HG02870 (cell line): ENCODE results near the gene COLGALT1.

Source experiments
- ATAC-seq: cut with Tn5 transposase; IDR thresholded peaks from one replicate; pipeline ENCODE4 v1.9.1; 2021; ENCODE audit warnings: mild to moderate bottlenecking, moderate library complexity; ENCODE audit not compliant: unreplicated experiment

The COLGALT1 gene

GRCh38 chr19:17617807-17618192 lies 62.4 kb downstream of the COLGALT1 start:
- ATAC-seq = no peak

- no peak for ATAC-seq
Measured at GRCh38 chr19:17618281-17618903, 62.9 kb downstream of the COLGALT1 start.

GRCh38 chr19:17618936-17619335 lies 63.5 kb downstream of the COLGALT1 start:
- ATAC-seq = no peak

GRCh38 chr19:17620696-17621095 lies 65.2 kb downstream of the COLGALT1 start:
- ATAC-seq = no peak

- ATAC-seq = no peak
Measured at GRCh38 chr19:17623224-17623935, 67.9 kb downstream of the COLGALT1 start.

- no peak for ATAC-seq
Measured at GRCh38 chr19:17624314-17624991, 69.0 kb downstream of the COLGALT1 start.

GRCh38 chr19:17625043-17625442 lies 69.6 kb downstream of the COLGALT1 start:
- ATAC-seq = no peak

- no peak for ATAC-seq
Measured at GRCh38 chr19:17625980-17626379, 70.5 kb downstream of the COLGALT1 start.

GRCh38 chr19:17626456-17627015 lies 71.1 kb downstream of the COLGALT1 start:
- ATAC-seq = no peak

- ATAC-seq = no peak
Measured at GRCh38 chr19:17627161-17627560, 71.7 kb downstream of the COLGALT1 start.

- no peak for ATAC-seq
Measured at GRCh38 chr19:17627921-17628320, 72.5 kb downstream of the COLGALT1 start.

- ATAC-seq = no peak
Measured at GRCh38 chr19:17629760-17630159, 74.3 kb downstream of the COLGALT1 start.

GRCh38 chr19:17632577-17632976 lies 77.1 kb downstream of the COLGALT1 start:
- ATAC-seq = no peak
